GM20431 (cell line): ENCODE data around the gene CD52.
"Not testable (repeated sequence)": the region's sequence is repeated elsewhere in the genome, so short reads cannot be mapped to it uniquely, and the experiment has no call there.

Experiments used
- in situ Hi-C: fragments of 300-500 bp; cut with MseI, MboI; formaldehyde crosslinking; loops from one replicate; pipeline ENCODE4 v1.15.0; 2020; ENCODE audit warnings: low sequenced_read_pairs; ENCODE audit not compliant: unreplicated experiment

The CD52 gene

DNA sequence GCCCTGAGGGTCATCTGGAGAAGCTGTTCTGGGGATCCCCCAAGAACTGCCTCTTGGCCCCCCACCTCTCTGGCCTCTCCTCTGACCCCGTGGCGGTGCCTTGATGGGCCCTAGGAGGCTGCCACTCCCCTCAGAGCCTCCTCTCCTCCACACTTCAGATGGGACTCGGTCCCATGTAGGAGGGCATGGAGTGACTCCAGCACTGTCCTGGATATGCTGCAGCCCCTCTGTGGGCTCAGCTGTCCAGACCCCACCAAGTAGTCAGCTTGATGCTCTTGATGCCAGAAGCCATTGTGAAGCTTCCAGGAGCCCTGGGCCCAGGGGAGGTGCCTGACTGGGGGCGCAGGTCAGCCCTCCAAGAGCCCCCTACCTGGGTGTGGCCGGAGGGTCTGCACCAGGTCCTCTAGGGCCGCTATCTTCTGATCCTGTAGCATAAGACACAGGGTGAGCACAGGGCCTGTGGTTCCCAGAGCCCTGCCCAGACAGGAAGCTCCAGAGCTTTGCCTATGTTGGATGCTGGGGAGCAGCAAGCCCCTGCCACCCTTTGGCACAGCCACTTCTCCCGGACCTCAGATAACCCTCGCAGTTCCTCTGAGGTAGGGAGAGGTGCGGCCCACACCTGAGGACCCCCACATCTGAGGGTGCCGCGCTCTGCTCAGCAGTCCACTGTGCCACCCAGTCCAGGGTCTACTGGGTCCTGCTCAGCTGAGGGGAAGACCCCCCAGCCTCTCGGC, 20.5 kb upstream of the CD52 start:
- in situ Hi-C loops: no loop called here

- in situ Hi-C loops: no loop called here
These were observed 20.0 kb upstream of the CD52 start for GRCh38 chr1:26297791-26298124.

DNA sequence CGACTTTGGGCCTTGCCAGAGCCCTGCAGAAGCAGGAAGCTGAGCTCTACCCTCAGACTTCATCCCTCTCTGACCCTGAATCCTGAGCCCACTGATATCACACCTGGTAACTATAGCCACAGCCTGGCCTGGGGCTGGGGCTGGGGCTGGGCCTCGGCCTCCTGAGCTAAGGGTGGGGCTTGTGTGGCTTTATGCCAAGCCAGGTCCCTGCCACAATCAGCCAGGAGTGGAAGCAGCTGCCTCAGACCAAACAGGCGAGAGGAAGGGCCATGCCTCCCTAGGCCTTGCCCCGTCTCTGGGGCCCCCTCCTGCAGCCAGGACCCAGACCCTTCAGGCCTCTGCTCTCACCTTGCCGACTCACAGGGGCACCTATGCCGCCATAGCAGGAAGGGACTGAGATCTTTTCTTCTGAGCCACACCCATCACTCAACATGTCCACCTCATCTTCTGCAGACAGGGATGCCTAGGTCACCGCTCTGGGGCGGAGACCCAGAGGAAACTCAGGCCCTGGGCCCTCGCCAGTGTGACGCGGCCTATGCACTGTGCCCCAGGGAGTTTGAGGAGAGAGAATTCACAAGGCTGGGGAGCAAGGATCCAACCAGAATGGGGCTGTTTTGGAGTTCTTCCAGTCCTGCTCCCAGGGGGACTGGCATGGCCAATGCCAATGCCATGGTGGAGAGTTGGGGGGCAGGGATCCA, 17.0 kb upstream of the CD52 start:
- in situ Hi-C loops: no loop called here

DNA sequence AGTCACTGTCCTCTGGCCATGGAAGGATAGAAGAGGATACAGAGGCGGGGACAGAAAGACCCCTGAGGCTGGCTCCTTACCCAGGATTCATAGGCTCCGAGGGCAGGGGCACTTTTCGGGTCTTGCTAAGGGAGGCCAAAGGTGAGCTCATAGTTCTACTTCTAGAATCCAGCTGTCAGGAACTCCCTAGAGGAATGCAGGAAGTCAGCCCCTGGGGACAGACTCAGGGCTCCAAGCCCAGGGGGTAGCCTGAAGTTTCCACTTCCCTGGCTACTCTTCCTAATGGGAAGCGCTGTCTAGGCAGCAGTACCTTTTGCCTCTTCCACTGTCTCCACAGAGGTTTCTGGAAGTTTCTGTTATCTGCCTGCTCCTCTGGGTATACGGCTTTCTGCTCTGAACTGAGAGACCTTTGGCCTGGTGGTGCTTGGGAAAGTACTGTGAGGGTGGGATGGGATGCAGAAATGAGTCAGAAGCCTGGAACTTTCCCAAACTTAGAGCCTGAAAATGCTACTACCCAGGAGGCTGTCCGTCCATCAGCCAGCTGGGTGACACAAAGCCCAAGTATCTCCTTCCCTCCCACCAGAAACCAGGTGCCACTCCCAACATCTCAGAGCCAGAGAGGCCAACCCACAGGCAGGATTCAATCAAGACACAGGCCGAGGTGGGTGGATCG, 14.9 kb upstream of the CD52 start:
- in situ Hi-C loops: no loop called here

DNA sequence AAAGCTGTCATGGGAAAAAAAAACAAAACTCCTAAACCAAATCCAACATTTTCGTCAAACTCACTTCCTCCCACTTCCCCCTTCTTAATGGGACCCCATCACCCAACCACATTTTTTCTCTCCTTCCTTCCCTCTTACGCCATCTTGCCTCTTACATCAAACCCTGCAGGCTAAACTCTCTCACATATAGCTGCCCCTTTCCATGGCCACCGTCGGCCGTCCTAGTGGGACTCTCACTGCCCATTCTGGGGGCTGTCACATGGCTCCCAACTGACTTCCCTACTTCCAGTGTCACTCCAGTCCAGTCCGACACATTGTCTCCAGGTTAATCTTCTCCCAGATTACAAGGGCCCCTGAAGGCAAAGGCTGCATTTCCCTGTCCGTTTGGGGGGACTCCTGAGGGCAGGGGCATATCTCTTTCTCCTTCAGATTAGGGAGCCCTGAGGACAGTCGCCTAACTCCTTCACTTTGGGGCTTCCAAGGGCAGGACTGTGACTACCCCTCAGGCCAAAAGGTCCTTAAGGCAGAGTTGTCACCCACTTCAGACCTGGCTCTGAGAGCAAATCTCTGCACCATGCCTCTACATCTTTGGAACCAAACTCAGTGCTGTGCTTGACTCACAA, 12.0 kb upstream of the CD52 start:
- in situ Hi-C loops: no loop called here

- in situ Hi-C loops: no loop called here
These were observed 11.2 kb upstream of the CD52 start, which contains the start of gene UBXN11 for GRCh38 chr1:26306290-26307229. Gene UBXN11 (minus strand): TSS chr1:26306636. CDS start chr1:26302883, 3,753 bp downstream.

DNA sequence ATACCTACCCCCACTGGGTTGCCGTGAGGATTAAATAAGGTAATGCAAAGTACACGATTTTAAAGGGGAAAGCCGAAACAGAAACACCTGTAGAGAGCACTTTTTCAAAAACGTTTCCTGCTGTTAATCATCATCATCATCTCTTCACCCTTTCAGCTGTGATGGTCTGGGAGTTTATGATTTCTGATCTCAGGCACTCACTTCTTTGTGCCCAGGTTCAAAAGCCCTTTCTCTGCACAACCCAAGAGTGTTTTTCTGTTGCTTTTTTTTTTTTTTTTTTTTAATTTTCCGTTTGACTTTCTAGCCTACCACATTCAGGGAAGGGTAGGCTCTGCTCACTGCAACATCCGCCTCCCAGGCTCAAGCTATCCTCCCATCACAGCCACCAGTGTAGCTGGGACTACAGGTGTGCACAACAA, 10.4 kb upstream of the CD52 start:
- in situ Hi-C loops: no loop called here

DNA sequence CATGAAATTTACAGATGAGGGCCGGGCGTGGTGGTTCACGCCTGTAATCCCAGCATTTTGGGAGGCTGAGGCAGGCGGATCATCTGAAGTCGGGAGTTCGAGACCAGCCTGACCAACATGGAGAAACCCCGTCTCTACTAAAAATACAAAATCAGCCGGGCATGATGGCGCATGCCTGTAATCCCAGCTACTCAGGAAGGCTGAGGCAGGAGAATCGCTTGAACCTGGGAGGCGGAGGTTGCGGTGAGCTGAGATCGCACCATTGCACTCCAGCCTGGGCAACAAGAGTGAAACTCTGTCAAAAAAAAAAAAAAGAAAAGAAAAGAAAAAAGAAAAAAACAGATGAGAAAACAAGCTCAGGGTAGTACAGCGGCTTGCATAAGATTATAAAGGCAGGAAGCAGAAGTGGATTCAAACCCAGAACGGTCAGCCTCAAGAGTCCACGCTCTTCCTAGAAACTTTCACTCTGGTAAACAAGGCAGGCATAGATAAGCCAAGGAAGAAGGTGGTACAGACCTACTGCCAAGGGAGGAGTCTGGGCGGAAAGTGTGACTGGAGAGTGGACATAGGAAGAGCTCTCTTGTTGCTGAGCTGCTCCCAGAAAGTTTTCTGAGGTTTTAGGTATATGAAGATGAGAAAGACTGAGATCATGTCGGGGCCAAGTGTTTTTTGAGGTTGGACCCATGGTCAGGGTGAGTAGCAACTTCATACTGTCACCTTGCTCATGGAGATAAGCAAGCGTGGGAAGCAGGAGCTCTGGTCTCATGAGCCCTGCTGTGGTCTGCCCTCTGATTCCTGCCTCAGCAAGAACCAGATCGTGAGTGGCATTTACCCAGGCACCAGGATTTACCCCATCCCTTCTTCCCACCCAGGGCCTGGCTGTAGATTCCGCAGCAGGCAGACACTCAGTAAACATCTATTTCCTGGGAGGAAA, 9.5 kb upstream of the CD52 start:
- in situ Hi-C loops: not testable (repeated sequence)

- in situ Hi-C loops: no loop called here
These were observed 3.3 kb upstream of the CD52 start for GRCh38 chr1:26314501-26314900.

DNA sequence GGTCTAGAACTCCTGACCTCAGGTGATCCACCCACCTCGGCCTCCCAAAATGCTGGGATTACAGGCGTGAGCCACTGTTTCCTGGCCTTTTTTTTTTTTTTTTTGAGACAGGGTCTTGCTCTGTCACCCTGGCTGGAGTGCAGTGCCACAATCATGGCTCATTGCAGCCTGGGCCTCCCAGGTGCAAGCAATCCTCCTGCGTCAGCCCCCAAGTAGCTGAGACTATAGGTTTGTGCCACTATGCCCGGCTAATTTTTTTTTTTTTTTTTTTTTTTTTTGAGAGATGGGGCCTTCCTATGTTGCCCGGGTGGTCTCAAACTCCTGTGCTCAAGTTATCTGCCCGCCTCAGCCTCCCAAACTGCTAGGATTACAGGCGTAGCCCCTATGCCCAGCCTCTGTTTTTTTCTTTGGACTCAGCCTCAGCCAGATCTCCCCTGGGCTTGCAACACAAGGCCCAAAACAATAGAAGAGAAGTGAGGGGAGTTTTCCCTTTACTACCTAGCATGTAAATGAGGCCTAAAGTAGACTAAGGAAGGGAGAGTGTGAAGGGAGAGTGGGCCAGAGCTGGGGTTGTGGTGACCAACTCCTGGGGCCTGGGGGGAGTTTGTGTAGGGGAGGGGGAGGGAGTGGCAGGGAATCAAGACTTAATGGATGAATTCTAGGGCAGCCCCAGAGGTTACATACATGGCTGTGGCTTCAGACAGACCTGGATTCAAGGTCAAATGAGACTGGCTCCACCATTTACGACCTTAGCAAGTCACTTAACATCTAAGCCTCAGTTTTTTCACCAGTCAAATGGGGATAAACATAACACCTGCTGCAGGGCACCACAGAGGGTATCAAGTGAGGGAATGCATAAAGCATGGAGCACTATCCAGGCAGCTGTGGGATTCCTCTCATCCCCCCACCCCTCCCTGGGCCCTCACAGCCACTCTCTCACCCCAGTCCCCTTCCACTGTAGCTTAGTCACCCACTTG, 1.6 kb upstream of the CD52 start:
- in situ Hi-C loops: no loop called here

- in situ Hi-C loops: no loop called here
These were observed 612 bp upstream of the CD52 start for GRCh38 chr1:26317146-26317545.

DNA sequence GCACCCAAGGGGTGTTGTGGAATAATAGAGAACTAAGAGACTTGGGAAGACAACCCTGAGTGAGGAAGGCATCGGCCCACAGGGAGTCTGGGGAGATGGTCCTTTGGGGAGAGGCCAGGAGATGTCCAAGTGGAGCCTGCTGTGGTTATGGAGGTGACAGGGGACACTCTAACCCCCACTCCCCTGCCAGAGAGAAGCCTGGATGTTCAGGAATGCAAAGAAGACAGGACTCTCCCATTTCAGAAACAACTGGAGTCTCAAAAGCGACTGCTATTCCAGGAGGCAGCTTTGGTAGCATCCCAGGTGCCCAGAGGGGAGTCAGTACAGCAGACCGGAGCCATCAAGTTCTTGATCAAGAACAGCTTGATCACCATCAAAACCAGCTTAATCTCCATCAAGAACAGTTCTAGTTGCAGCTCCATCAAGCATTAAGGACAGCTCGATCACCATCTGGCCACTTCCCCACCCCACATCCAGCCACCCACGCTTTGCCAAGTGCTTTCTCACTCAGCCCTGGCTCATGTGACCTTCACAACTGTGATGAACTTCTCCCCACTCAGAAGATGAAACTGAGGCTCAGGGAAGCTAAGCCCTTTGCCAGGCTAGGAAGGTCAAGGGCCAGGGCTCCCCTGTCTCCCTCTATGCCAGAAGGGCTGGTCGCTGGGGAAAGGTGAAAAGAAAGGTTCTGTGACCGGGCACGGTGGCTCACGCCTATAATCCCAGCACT, 743 bp downstream of the CD52 start:
- in situ Hi-C loops: no loop called here

GRCh38 chr1:26320896-26321295, 3.1 kb downstream of the CD52 start:
- in situ Hi-C loops: loop anchor here (5.0 kb wide), 1 partner anchor 39 kb away; the partner anchor contains the start of gene SH3BGRL3

DNA sequence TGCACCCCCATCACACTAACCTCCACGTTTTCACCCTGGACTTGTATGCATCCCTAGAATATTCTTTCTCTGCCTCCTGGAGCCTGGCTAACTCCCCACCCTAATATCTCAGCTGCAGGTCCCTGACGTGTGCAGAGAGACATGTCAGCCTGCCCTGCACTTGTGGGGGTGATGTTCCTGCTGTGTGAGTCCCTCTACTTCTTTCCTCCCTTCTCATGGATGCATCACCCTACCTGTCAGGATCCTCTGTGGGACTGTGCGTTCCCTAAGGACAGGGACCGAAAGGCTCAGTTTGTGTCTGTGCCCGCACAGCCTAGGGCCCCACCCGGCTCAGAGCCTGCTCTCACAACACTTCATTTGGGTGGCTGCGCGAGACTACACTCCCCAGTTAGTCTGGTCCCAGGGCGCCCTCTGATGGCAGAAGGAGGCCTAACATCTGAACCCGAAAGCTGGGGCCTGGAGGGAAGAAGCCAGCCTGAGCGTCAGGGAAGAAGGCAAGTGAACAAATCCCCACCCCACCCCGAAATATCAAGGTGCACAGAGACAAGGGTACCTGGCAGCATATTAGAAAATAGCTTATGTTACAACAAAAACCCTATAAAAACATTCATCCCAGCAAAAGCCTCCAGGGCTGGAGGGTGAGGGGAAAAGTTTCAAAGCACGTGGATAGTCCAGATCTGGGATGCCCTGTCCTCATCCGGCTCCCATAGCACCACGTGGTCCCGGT, 3.7 kb downstream of the CD52 start:
- in situ Hi-C loops: loop anchor here (5.0 kb wide), 1 partner anchor 39 kb away; the partner anchor contains the start of gene SH3BGRL3

- in situ Hi-C loops: loop anchor here (5.0 kb wide), 1 partner anchor 40 kb away; the partner anchor contains the start of gene SH3BGRL3
These were observed 4.2 kb downstream of the CD52 start for GRCh38 chr1:26322042-26322331.

GRCh38 chr1:26323382-26323781, 5.6 kb downstream of the CD52 start:
- in situ Hi-C loops: loop anchor here (5.0 kb wide), 1 partner anchor 41 kb away; the partner anchor contains the start of gene SH3BGRL3
